Measurements from ENCODE around the gene TTL.

DNA sequence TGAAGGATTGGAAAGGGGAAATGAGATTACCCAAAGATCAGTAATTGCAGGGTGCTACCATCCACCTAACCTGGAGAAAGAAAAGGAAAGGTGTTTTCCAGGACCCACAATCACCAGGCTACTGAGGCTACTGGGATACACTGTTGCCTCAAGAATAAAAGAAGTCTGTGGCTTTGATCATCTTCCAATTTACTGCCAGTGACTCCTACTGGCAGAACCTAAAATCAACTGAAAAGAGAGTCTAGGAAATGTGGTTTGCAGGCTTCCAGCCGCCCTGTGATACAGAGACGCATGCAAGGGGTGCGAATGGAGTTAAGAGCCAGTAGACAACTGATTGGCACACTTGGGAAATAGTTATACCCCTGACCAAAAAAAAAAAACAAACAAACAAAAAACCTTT, 16.6 kb upstream of the TTL start:
- TF ChIP-seq, protein P1, sequence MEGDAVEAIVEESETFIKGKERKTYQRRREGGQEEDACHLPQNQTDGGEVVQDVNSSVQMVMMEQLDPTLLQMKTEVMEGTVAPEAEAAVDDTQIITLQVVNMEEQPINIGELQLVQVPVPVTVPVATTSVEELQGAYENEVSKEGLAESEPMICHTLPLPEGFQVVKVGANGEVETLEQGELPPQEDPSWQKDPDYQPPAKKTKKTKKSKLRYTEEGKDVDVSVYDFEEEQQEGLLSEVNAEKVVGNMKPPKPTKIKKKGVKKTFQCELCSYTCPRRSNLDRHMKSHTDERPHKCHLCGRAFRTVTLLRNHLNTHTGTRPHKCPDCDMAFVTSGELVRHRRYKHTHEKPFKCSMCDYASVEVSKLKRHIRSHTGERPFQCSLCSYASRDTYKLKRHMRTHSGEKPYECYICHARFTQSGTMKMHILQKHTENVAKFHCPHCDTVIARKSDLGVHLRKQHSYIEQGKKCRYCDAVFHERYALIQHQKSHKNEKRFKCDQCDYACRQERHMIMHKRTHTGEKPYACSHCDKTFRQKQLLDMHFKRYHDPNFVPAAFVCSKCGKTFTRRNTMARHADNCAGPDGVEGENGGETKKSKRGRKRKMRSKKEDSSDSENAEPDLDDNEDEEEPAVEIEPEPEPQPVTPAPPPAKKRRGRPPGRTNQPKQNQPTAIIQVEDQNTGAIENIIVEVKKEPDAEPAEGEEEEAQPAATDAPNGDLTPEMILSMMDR (IDR thresholded peaks at IDR 0.05) = no peak
- no peak for TF ChIP-seq POLR2A (IDR thresholded peaks at IDR 0.05)

Measured in uterus (tissue), 2 donors.